K562 (cell line): ENCODE results near the gene IL17A. TPM values are rescaled to one million over a fixed set of nuclear protein-coding genes. Genes with fewer than 3 reads are reported as not detected.

Experiments
- ATAC-seq: fragments of 200-7000 bp; cut with Tn5 transposase; 3 replicates; pipeline ENCODE4 v1.9.1; 2020; ENCODE audit warnings: moderate library complexity
- BruUV-seq: library from RNA; stranded (reverse); fragments of 400-500 nt; replicated peaks from 2 replicates; lab custom pipeline; 2021; lab: Mats Ljungman, UMichigan
- CTCF ChIA-PET: fragments of 300-600 bp; formaldehyde crosslinking; extraction: SDS; loops from one replicate; lab custom pipeline; 2021; ENCODE audit warnings: low intra/inter-chr PET ratio; lab: Yijun Ruan, JAX
- POLR2A ChIA-PET: fragments of 300-600, 350-650 bp; sonication (Branson Sonifier 250); formaldehyde crosslinking; extraction: SDS; loops from one replicate; lab custom pipeline; 2021; ENCODE audit warnings: antibody characterized with exemption, inconsistent platforms; lab: Yijun Ruan, JAX
- DNase-seq, 4 experiments: peaks; one replicate each; pipeline versions ENCODE4 v3.0.0 to v3.0.0-alpha.2; 2011 to 2018; ENCODE audit warnings: low spot score in 3 of 4, mixed read lengths in 3 of 4; ENCODE audit errors: extremely low read depth in 1 of 4
- FAIRE-seq: peaks from 2 replicates; lab custom pipeline; 2011; peaks lifted over from hg19 to GRCh38; lab: Jason Lieb, UNC
- H2AFZ ChIP-seq: 2 replicates; pipeline ENCODE4 v1.6.0; 2011; ENCODE audit warnings: low read depth, low read length, control low read depth, inconsistent platforms
- H3K27ac ChIP-seq: fragments of 200-600 bp; 3 replicates; pipeline ENCODE4 v1.8.0; 2011; ENCODE audit warnings: low read depth, mild to moderate bottlenecking, control low read depth, inconsistent platforms, low read length, moderate library complexity, mixed read lengths; ENCODE audit errors: extremely low read depth
- H3K27me3 ChIP-seq, 2 experiments: fragments of 300-600 bp in 1 of 2; 2 replicates in 1 of 2; 3 replicates in 1 of 2; pipeline versions ENCODE4 v1.6.0 to v1.8.0; 2011; ENCODE audit warnings: inconsistent platforms in 2 of 2, low read length in 2 of 2, mild to moderate bottlenecking in 1 of 2, mixed read lengths in 1 of 2, moderate library complexity in 1 of 2; ENCODE audit not compliant: control insufficient read depth in 2 of 2, insufficient read depth in 2 of 2
- H3K36me3 ChIP-seq: fragments of 300-600 bp; 3 replicates; pipeline ENCODE4 v1.8.0; 2011; ENCODE audit warnings: mild to moderate bottlenecking, low read length, inconsistent platforms; ENCODE audit not compliant: control insufficient read depth, insufficient read depth
- H3K4me1 ChIP-seq, 2 experiments: fragments of 200-600 bp in 1 of 2; replicated peaks in 1 of 2; 2 replicates in 1 of 2; 3 replicates in 1 of 2; pipeline versions ENCODE4 v1.5.1 to v1.8.0; 2011; ENCODE audit warnings: inconsistent platforms in 2 of 2, low read length in 2 of 2, mild to moderate bottlenecking in 1 of 2, mixed read lengths in 1 of 2, moderate library complexity in 1 of 2; ENCODE audit not compliant: control insufficient read depth in 2 of 2, insufficient read depth in 2 of 2
- H3K4me2 ChIP-seq: 2 replicates; pipeline ENCODE4 v1.6.1; 2011; ENCODE audit warnings: low read length, control low read depth, inconsistent platforms, mixed read lengths; ENCODE audit not compliant: insufficient read depth
- H3K4me3 ChIP-seq: fragments of 200-600 bp; sonication (generic), shearing (Covaris generic); 2 replicates; pipeline ENCODE4 v1.5.1; 2016; ENCODE audit warnings: control low read depth, inconsistent platforms
- H3K79me2 ChIP-seq: fragments of 200-600 bp; 3 replicates; pipeline ENCODE4 v1.8.0; 2011; ENCODE audit warnings: low read length, inconsistent platforms; ENCODE audit not compliant: control insufficient read depth, insufficient read depth
- H3K9ac ChIP-seq, 2 experiments: 2 replicates each; pipeline versions ENCODE4 v1.6.0 to v1.6.1; 2011; ENCODE audit warnings: low read depth in 2 of 2, low read length in 2 of 2, control low read depth in 1 of 2, inconsistent platforms in 1 of 2, mild to moderate bottlenecking in 1 of 2, mixed read lengths in 1 of 2; ENCODE audit not compliant: insufficient read depth in 1 of 2
- H3K9me1 ChIP-seq: one replicate; pipeline ENCODE4 v1.6.0; 2011; ENCODE audit warnings: inconsistent platforms, mild to moderate bottlenecking, low read length, moderate library complexity; ENCODE audit not compliant: control insufficient read depth, insufficient read depth
- H3K9me3 ChIP-seq: replicated peaks from 2 replicates; pipeline ENCODE4 v1.5.1; 2011; ENCODE audit warnings: low read depth, low read length, inconsistent platforms; ENCODE audit not compliant: control insufficient read depth, insufficient read depth
- H4K20me1 ChIP-seq: replicated peaks from 2 replicates; pipeline ENCODE4 v1.6.1; 2011; ENCODE audit warnings: low read length, inconsistent platforms, mixed read lengths; ENCODE audit not compliant: control insufficient read depth, insufficient read depth
- ASH1L ChIP-seq: fragments of 450-650 bp; IDR thresholded peaks from 2 replicates; pipeline ENCODE4 v1.6.1; 2018; ENCODE audit warnings: borderline replicate concordance, mild to moderate bottlenecking, low read depth; ENCODE audit not compliant: partially characterized antibody
- CBFA2T3 ChIP-seq: fragments of 450-650 bp; IDR thresholded peaks from 2 replicates; pipeline ENCODE4 v1.6.1; 2017
- CTBP1 ChIP-seq: fragments of 450-650 bp; IDR thresholded peaks from 2 replicates; pipeline ENCODE4 v1.6.1; 2016; ENCODE audit warnings: borderline replicate concordance
- MEIS2 ChIP-seq: fragments of 450-650 bp; IDR thresholded peaks from 2 replicates; pipeline ENCODE4 v1.6.1; 2014; ENCODE audit warnings: mild to moderate bottlenecking; ENCODE audit not compliant: partially characterized antibody
- RCOR1 ChIP-seq, 2 experiments: IDR thresholded peaks; 2 replicates each; pipeline ENCODE4 v1.6.1; 2012; ENCODE audit warnings: low read depth in 2 of 2, low read length in 2 of 2, borderline replicate concordance in 1 of 2, improper control_type of control experiment in 1 of 2
- RNF2 ChIP-seq: sonication (generic); IDR thresholded peaks from 2 replicates; pipeline ENCODE4 v1.6.1; 2016
- TEAD1 ChIP-seq, 2 experiments: fragments of 450-650 bp in 1 of 2; sonication (generic) in 1 of 2; formaldehyde crosslinking; IDR thresholded peaks; 2 replicates each; pipeline versions ENCODE4 v1.4.0 to v1.8.0; 2020 to 2022; ENCODE audit warnings: mild to moderate bottlenecking in 2 of 2, missing genetic modification reagents in 1 of 2
- TEAD4 ChIP-seq, 2 experiments: sonication (generic) in 1 of 2; formaldehyde crosslinking in 1 of 2; IDR thresholded peaks; 2 replicates each; pipeline versions ENCODE4 v1.6.1 to v1.8.0; 2012 to 2022; ENCODE audit warnings: borderline replicate concordance in 1 of 2, inconsistent platforms in 1 of 2, low read length in 1 of 2, mild to moderate bottlenecking in 1 of 2, missing genetic modification reagents in 1 of 2
- ZNF445 ChIP-seq: fragments of 250-450 bp; sonication (Bioruptor Pico); IDR thresholded peaks from 2 replicates; pipeline ENCODE4 v1.4.0; 2020; ENCODE audit warnings: low read depth, mild to moderate bottlenecking, moderate library complexity
- ZNF79 ChIP-seq: fragments of 250-450 bp; sonication (Bioruptor Pico); IDR thresholded peaks from 2 replicates; pipeline ENCODE4 v1.4.0; 2020; ENCODE audit warnings: low read depth, mild to moderate bottlenecking, moderate library complexity
- WGBS: fragments of 100-300 bp; shearing (Covaris generic); methylation state at CpG from one replicate; pipeline ENCODE4 v1.1.6; 2016; ENCODE audit warnings: low coverage, mixed read lengths; ENCODE audit not compliant: insufficient coverage; ENCODE audit errors: missing lambda C conversion rate; 5-methylcytosine and 5-hydroxymethylcytosine counted together
- in situ Hi-C: fragments of 300-500 bp; cut with MboI; formaldehyde crosslinking; loops from 4 replicates; pipeline ENCODE4 v1.15.0; 2018; ENCODE audit warnings: inconsistent platforms, mixed read lengths
- intact Hi-C: fragments of 100-400 bp; cut with micrococcal nuclease; formaldehyde crosslinking; loops from 2 replicates; pipeline ENCODE4 v1.14.2; 2022
- polyA plus RNA-seq, 8 experiments: library from polyadenylated mRNA; depleted of rRNA in 4 of 8; stranded (reverse) in 5 of 8; unstranded in 3 of 8; fragments of >200 nt; fragmentation: Nextera tagmentation in 2 of 8; fragmentation: Illumina TruSeq in 1 of 8; extraction: Ambion mirVana in 2 of 8; extraction: Trizol in 1 of 8; gene quantifications; 2 replicates each; pipeline versions ENCODE4 v1.2.1 to v1.2.3, GENCODE V29; 2011 to 2014; ENCODE audit warnings: inconsistent platforms in 1 of 8, missing spikeins in 1 of 8
- total RNA-seq, 7 experiments: library from RNA; depleted of rRNA in 6 of 7; stranded (reverse); fragments of >200 nt in 6 of 7; fragmentation: Illumina TruSeq in 2 of 7; extraction: Trizol in 2 of 7; gene quantifications; 2 replicates each; pipeline versions ENCODE4 v1.2.1 to v1.2.3, GENCODE V29; 2011 to 2021; ENCODE audit warnings: low replicate concordance in 1 of 7
- TF ChIP-seq, protein P1 (sequence below): sonication (generic); IDR thresholded peaks from 2 replicates; pipeline ENCODE4 v1.6.1; 2016

Gene IL17A
- total and polyA plus RNA-seq, 9 of the 15 experiments (the other 6 are each of a cell fraction or from before 2014, with no cell fraction given), result not detected

DNA sequence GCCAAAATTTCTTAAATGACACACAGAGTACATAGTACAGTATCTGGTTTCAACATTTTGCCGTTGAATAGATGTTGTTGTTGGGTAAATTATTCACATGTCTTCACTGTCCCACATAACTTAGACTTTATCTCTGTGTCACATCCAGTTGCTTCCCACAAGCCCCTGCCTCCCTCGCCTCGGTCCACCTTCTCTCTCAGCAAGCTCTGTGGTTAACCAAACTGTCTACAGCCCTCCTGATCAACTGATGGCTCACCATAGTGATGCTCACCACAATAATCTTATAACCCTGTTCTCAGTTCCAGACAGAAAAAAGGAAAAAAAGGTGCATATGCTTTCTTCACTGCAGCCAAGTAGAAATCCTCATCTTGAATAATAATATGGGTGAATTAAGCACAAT lies 35.1 kb downstream of the IL17A start:
- Histone ChIP-seq H3K4me3 (no peak overlapping the region), H3K27ac (no peak overlapping the region), H3K4me2 (no peak overlapping the region), H3K79me2 (no peaks in the 10 kb centered on the region)
- DNase-seq, result peak in 2 of 4 experiments; percentile 17 to 42
- CTCF ChIA-PET, result no interaction called here
- TF ChIP-seq, protein P1, sequence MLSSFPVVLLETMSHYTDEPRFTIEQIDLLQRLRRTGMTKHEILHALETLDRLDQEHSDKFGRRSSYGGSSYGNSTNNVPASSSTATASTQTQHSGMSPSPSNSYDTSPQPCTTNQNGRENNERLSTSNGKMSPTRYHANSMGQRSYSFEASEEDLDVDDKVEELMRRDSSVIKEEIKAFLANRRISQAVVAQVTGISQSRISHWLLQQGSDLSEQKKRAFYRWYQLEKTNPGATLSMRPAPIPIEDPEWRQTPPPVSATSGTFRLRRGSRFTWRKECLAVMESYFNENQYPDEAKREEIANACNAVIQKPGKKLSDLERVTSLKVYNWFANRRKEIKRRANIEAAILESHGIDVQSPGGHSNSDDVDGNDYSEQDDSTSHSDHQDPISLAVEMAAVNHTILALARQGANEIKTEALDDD, result peak; percentile 42; the same call in 1 of the 2 replicates
- TF ChIP-seq TEAD4 (IDR thresholded peaks at IDR 0.05; ENCODE audit: low read length) (peak; percentile 35; the same call in 1 of the 2 replicates), TEAD4 (CRISPR knock-in tag; IDR thresholded peaks at IDR 0.05; ENCODE audit: borderline replicate concordance) (no peak), ZNF445 (CRISPR knock-in tag) (no peak), TEAD1 (CRISPR knock-in tag; IDR thresholded peaks at IDR 0.05) (0 out of 4 replicates have a peak, but pooled peaks of 1 of the 2 experiments have one; percentile 19), CTBP1 (peak; percentile 31; the same call in 1 of the 2 replicates), ASH1L (no peak), RNF2 (peak; percentile 15; the same call in 1 of the 2 replicates), CBFA2T3 (peak; percentile 19; the same call in 1 of the 2 replicates), MEIS2 (peak; percentile 35), RCOR1 (IDR thresholded peaks at IDR 0.05; ENCODE audit: borderline replicate concordance in 1 of 2, low read depth in 2 of 2, low read length in 2 of 2) (0 out of 4 replicates have a peak, but pooled peaks of 1 of the 2 experiments have one; percentile 7), ZNF79 (no peak)
- TF ChIP-seq, all 486 proteins: peak for 8
- POLR2A ChIA-PET, result no interaction called here
- FAIRE-seq (peak; percentile 52), ATAC-seq (peak; percentile 63)
- Histone ChIP-seq H4K20me1 (no peaks in the 10 kb centered on the region), H3K9me3 (no peaks in the 10 kb centered on the region), H2AFZ (no peak overlapping the region), H3K9me1 (no peaks in the 10 kb centered on the region), H3K27me3 (peaks cover under 1 to 7% of the 10 kb centered on the region in 2 experiments; a peak in 2 of 5 replicates), H3K36me3 (no peaks in the 10 kb centered on the region), H3K4me1 (no peaks in the 10 kb centered on the region), H3K9ac (no peak overlapping the region)
- no TSS peak for BruUV-seq
- intact Hi-C loops, result no loop called here
- in situ Hi-C loops, result no loop called here
- WGBS, result 0% methylated on average over 3 of the region's 3 CpGs
